HK-2 (cell line): ENCODE measurements around the gene TTYH2.

Experiments used
- DNase-seq: peaks from one replicate; pipeline ENCODE4 v3.0.0-alpha.2; 2018; ENCODE audit not compliant: unreplicated experiment

TTYH2 gene

DNA sequence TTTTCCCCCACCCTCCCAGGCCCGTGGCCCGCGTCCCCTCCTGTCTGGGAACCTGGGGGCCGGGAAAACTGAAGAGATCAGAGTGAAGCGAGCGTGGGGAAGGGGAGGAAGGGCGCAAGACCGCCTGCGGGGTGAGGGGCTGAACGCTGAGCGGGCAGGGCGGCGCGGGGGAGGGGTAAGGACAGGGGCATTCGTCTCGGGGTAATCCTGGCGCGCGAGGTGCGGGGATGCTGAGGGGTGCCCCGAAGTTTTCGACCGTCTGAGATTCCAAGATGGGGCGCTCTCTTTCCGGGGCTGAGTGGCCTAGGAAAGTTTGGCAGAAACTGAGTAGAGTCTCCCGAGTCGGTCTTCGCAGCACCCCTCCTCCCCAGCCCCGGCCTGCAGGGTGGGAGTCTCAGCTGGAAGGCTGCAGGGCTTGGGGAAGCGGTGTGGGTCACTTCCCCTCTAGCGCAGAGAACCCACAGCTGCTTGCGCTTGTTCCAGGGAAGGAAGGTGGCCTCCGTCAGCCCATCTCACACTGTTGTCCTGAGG is 555 bp downstream of the TTYH2 start:
- DNase-seq, result no peak

DNA sequence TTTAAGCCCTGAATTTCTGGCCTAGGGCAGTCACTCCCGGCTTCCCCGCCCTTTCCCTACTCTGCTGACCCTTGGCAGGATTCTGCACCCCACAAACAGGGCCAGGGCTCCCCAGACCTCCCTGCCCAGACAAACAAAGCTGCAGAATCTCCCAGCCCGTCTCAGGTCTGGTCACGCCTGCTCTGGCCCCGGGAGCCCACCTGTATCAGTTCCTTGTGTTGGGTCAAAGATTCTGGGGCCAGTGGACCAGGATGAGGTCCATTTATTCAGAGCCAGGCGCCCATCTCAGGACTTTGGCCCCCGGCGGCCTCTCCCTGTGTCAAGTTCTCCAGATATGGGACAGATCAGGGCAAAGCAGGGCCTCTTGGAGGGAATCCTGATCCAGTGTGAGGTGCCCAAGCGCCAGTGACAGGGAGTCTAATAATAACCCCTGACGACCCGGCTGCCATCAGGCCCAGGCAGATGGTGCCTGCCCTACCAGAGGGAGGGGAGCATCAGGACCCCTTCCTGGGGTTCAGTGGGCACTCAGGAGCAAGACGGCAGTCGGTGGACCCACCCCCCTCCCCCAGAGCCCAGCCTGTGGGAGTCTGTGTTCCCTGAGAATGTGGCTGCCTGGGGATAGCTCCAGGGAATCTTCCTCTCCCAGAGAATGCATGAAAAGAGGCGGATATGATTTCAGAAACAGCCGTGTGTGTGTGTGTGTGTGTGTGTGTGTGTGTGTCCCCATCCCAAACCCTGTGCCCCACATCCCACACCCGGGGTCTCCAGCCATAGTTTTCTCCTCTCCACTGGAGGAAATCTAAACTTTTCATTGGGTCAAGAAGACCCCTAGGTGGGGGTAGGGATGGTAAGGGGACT is 1.3 kb downstream of the TTYH2 start:
- no peak for DNase-seq

GRCh38 chr17:74215342-74215727 is 2.0 kb downstream of the TTYH2 start:
- no peak for DNase-seq

GRCh38 chr17:74216505-74216904 is 3.1 kb downstream of the TTYH2 start:
- DNase-seq, result no peak

- no peak for DNase-seq
These were observed 3.8 kb downstream of the TTYH2 start for GRCh38 chr17:74217037-74217730.

GRCh38 chr17:74217888-74218287 is 4.5 kb downstream of the TTYH2 start:
- no peak for DNase-seq

- DNase-seq, result no peak
These were observed 5.1 kb downstream of the TTYH2 start for GRCh38 chr17:74218436-74218835.

DNA sequence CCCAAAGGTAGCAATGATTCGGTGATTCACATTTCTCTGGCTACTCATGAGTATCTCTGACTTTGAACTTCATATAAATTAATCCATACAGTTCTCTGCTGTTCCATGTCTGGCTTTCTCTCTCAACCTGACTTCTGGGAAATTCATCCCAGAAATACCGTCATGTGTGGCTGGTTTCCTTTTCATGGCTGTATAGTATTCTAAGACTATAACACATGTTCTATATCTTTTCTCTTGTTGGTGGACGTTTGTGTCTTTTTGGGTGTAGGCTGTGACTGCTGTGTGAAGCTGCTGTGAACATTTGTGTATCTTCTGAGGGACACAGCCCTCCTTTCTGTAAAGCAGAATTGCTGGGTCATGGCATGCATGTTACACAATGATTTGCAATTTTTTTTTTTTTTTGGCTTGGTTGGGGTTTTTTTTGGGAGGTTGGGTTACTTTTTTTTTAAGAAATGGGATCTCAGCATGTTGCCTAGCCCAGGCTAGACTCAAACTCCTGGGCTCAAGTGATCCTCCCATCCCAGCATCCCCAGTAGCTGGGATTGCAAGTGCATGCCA is 6.3 kb downstream of the TTYH2 start:
- DNase-seq, result no peak

GRCh38 chr17:74220219-74220618 is 6.8 kb downstream of the TTYH2 start:
- DNase-seq, result no peak

- no peak for DNase-seq
These were observed 7.8 kb downstream of the TTYH2 start for GRCh38 chr17:74220946-74221818.

DNA sequence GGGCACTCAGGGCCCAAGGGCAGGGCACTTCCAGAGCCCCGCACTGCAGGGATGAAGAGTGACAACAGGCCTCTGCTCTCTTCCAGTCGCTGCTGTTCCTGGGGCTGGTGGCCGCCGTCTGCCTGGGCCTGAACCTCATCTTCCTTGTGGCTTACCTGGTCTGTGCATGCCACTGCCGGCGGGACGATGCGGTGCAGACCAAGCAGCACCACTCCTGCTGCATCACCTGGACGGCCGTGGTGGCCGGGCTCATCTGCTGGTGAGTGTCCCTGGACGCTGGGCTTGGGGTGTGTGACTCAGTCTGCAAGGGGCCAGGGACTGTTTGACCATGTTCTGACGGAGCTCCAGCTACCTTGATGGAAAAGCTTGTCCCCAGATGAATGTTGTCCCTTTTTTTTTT is 9.0 kb downstream of the TTYH2 start:
- no peak for DNase-seq

- DNase-seq, result no peak
These were observed 10.5 kb downstream of the TTYH2 start for GRCh38 chr17:74223901-74224300.

GRCh38 chr17:74224959-74225725 is 11.8 kb downstream of the TTYH2 start:
- no peak for DNase-seq

DNA sequence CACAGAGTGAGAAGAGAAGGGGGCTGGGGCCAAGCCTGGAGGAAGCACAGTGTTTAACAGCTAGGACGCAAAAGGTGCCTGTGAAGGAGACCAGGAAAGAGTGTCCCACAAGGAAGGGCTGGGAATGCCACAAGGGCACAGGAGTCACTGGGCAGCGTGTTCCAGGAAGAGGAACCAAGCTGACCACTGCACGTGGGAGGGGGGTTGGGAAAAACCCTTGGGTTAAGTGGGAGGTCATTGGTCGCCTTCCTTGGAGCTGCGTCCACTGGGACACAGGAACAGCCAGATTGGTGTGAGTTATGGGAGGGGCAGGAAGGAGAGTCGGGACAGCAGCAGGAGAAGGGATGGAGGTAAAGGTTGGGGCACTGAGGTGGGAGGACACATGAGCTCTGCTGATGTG is 12.9 kb downstream of the TTYH2 start:
- no peak for DNase-seq

DNA sequence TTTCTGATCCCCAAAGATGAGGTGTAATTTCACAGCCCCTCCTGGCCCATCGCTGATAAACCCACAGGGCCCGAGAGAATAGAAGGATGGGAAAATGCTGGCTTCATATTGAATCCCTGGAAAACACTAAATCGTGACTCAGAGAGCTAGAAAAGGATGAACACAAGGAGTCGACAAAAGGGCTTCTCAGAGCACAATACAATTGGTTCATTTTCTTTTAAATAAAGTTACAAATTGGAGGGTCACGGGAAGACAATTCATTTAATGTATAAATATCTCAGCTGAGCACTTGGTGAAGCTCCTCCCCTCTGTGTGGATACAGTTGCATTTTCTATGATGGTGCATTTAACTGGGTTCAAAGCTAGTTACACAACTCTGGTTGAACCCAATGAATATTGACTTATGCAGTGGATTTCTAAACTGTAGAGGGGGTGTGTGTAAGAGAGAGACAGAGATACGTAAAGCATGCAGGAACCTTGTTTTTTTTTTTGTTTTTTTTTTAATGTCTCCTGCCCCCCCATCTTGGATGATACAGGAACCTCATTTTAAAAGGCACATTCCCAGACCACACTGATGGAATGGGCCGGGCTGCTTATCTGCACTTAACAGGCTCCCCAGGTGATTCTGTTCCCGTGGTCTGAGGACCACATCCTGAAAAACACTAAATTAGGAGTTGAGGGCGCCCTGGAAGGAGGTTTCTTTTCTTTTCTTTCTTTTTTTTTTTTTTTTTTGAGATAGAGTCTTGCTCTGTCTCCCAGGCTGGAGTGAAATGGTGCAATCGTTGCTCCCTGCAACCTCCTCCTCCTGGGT is 14.1 kb downstream of the TTYH2 start:
- DNase-seq, result no peak

DNA sequence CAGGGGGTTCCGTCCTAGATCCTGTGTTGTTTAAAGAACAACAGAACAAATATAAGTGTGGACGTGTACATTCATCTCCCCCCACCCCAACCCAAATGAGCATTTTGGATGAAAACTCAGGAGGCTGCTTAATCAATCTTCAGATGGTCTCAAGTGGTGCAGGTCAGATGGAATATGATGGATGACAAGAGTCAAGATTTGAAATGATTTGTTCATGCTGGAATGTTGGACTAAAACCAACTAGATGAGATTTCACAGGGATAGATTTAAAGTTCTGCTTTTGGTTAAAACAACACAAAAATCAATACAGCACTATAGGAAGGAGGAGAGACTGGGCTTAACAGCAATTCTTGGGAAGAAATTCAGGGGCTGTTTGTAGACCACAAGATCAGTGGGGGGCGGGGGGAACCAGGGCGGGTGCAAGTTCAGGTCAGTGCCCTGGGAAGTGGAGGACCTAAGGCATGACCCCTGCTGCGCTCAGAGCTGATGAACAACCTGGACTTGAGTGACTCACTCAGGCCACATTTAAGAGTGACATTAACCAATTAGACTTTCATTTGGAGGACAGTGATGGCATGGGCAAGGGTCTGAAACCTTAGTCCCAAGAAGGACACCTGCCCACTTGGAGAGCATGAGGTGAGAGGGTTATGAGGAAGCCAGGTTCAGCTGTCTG is 15.1 kb downstream of the TTYH2 start:
- no peak for DNase-seq

- no peak for DNase-seq
These were observed 17.5 kb downstream of the TTYH2 start for GRCh38 chr17:74230896-74231295.

GRCh38 chr17:74231928-74232907 is 18.8 kb downstream of the TTYH2 start:
- no peak for DNase-seq
